HUDEP-2 (cell line): ENCODE results near the gene ZNF618.
A peak's percentile ranks its signal among the peaks of the same experiment; 100 is the strongest.
"Not testable (repeated sequence)": the region's sequence is repeated elsewhere in the genome, so short reads cannot be mapped to it uniquely, and the experiment has no call there.

Source experiments
- DNase-seq, 76 experiments: peaks; one replicate each; lab custom pipeline; 2025; ENCODE audit not compliant: unreplicated experiment in 76 of 76; lab: John Stamatoyannopoulos, UW

ZNF618 gene

GRCh38 chr9:114076237-114077161, 200.4 kb downstream of the ZNF618 start:
- DNase-seq: no peak

GRCh38 chr9:114077162-114077837, 201.2 kb downstream of the ZNF618 start:
- DNase-seq: no peak

- DNase-seq: no peak
Observed at GRCh38 chr9:114078021-114078780, 202.1 kb downstream of the ZNF618 start, which contains the start of gene AMBP. Gene AMBP (minus strand): TSS chr9:114078300. CDS start chr9:114078209, 91 bp downstream.

GRCh38 chr9:114078781-114079156, 202.7 kb downstream of the ZNF618 start:
- no peak for DNase-seq

DNA sequence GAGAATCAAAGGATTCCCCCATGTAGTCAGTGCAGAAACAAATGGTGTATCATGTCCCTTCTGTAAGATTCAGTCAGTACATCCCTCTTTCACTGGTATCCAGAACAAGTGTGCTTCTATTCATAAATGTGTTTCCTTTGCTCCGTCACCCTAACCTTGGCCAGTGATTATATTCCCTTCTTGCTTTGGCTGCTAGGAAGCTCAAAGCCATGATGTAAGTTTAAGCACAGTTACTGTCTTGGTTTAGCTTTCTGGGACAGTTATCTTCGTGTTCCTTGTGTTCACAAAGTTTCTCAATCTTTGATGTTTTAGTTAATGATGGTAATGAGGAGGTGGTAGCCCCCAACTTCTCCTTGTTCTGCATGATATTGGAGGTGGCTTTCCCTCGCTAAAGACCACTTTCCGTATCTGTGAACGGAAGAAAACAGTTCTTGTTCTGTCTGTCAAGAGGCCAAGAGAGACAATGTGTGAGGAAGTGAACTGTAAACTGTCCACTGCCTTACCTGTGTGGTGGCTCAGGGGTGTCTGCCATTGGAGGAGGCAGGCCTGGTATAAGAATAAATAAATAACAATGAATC, 204.2 kb downstream of the ZNF618 start:
- no peak for DNase-seq

DNA sequence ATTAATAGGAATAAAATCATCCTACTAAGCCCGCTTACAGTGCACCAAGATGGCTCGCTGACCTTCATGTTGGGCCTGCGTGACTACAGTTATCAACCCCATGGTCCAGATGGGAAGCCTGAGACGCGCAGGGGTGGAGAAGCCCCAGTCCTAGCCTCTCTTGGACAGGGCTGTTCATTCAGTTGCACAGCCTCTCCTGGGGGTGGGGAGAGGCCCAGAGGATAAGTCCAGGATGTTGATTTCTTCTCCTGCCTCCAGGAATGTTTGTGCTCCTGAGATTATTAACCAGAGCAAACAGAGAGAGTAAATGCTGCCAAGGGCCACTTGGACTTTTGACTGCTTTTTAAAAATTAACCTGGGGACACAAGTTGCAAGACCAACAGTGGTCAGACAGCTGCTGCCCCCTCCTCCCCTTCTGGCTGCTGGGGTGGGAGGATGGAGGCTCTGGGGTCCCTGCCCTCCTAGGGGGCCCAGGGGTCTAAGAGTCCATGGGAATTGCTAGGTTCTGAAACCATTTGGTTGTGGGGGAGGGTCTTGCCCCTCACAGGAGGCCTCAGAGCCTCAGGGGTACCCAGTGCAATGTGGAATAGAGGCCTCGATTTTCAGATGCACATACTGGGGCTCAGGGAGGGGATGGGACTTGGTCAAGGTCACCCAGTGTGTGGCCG, 204.8 kb downstream of the ZNF618 start:
- no peak for DNase-seq

- DNase-seq: no peak
Observed at GRCh38 chr9:114081441-114082016, 205.4 kb downstream of the ZNF618 start.

DNA sequence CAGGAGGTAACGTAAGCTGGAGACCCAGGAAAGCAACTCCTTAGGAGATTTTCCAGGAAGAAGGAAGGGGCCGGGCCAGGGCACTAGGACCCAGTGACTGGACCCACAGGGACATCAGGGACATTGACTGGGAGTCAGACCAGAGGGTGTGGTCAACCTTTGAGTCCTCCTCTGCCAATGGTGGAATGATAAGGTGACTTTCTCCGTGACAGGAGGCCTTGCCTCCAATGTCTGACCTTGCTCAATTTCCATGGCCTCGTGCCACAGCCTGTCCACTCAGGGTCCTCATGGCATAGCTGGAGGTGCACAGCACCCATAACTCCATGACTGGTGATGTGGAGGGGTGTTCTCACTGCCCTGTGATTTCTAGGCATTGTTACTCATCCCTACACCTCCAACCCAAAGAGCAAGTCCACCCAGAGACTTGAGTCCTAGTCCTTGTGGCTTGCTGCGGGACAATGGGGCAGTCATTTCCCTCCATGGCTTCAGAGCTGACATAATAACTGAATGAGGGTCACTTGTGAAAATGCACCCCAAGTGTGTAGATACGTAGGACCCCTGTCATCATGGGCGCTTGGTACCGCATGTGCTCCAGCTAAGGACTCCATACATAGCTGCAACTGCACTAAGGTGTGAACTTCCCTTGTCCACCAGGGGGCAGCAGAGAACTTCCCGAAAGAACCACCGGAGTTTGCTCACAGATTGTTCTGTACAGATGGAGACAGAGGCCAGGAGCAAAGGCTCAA, 206.1 kb downstream of the ZNF618 start:
- peak in 66 of 76 experiments; percentile 4 to 81 (median 48) for DNase-seq

GRCh38 chr9:114082763-114083412, 206.8 kb downstream of the ZNF618 start:
- not testable (repeated sequence) for DNase-seq

GRCh38 chr9:114083666-114084065, 207.6 kb downstream of the ZNF618 start:
- no peak for DNase-seq

DNA sequence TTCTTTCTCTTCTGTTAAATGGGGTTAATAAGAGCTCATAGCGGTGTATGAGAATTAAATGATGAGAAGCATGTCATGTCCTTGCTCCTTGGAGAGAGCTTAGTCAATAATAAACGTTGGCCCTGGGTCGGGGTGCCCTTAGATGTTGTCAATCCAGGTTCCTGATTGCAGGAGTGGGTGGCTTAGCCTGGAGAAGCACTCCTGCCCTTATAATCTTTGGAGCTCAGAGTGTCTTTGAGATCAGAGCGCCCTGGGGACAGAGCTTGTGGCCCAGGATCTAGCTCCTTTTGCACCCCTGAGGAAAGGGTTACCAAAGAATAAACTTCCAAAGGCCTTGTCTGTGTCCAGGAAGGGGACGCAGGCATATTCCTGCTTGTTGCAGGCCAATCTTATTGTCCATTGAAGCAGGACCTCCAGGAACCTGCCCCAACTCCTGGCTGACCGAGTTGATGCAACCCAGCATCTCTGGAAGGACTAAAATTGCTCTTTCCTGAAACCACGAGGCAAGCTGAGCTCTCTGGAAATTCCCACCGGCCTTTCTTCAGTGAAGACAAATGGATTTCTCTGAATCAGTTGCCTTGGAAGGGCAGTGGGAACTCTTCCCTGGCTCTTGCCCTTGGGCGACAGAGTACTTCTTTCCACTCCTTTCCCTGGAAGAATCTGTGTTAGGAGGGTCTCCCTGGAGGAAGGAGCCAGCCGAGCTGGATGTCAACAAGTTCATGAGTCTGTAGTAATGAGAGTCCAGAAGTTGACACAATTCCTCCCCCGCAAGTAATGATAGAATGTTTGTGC, 208.4 kb downstream of the ZNF618 start:
- DNase-seq: no peak

GRCh38 chr9:114085387-114085789, 209.3 kb downstream of the ZNF618 start:
- DNase-seq: no peak

DNA sequence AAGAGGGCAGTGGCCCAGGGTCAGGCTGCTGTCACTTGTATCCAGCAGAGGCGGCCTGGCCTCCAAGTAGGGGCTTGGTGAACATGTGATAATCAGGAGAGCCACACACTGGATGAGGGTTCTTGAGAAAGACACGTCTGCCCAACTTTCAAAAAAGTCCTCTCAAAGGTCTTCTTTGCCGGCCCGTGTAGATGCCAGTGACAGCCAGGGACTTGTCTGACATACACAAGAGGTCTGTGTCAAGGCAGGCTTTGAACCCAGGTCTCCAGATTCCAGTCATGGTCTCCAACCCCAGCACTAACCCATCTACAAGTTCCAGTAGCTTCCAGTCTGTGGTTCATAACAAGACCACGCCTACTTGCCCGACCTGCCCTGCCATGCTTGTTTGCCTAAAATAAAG, 209.9 kb downstream of the ZNF618 start:
- DNase-seq: no peak

DNA sequence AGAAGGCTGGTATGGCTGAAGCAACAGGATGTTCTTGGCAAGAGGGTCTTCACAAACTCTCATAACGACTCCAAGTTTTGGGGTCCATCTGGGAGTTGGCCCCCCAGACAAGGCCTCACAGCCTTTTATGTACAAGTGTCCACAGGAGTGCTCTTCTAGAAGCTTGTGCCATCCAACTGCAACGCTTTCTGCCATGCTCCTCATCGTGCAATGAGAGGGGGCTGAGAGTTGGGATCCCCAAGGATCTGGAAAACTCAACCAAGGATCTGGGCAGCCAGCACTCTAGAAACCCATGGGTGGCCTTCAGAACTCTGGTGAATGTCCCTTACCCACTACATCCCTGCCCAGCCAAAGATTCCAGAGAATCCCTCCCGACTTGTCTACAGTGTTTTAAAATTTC, 210.5 kb downstream of the ZNF618 start:
- no peak for DNase-seq

- DNase-seq: no peak
Observed at GRCh38 chr9:114087721-114088120, 211.6 kb downstream of the ZNF618 start.

- no peak for DNase-seq
Observed at GRCh38 chr9:114088571-114089170, 212.6 kb downstream of the ZNF618 start.

- no peak for DNase-seq
Observed at GRCh38 chr9:114089206-114089840, 213.2 kb downstream of the ZNF618 start.
